ENCODE measurements around the gene DEXI. TPM values are rescaled to one million over a fixed set of nuclear protein-coding genes. Genes with fewer than 3 reads are reported as not detected.

Gene DEXI
- total and polyA plus RNA-seq, 2 of the 4 experiments (the other 2 are of a cell fraction): 43.7 to 63.6 TPM

GRCh38 chr16:10916534-10916933 lies 25.7 kb downstream of the DEXI start:
- H3K79me1 ChIP-seq (ENCODE audit: low read depth in 1 of 2, low read length in 2 of 2): no peaks in the 10 kb centered on the region
- no peak for DNase-seq
- no peak overlapping the region for H3K9ac ChIP-seq (ENCODE audit: low read depth, low read length)
- H2AK5ac ChIP-seq (ENCODE audit: low read depth, low read length): no peak overlapping the region
- no peak overlapping the region for H2AK9ac ChIP-seq (replicated peaks; ENCODE audit: low read depth, low read length, poor library complexity)
- no peaks in the 10 kb centered on the region for H4K20me1 ChIP-seq (ENCODE audit: insufficient read depth, low read length)
- H3K4me1 ChIP-seq (ENCODE audit: control insufficient read depth, insufficient read depth, low read length): no peaks in the 10 kb centered on the region
- H2BK15ac ChIP-seq (ENCODE audit: low read depth, low read length): no peak overlapping the region
- no peak overlapping the region for H2BK5ac ChIP-seq (ENCODE audit: low read depth, low read length, poor library complexity, severe bottlenecking)
- no peak overlapping the region for H3K23ac ChIP-seq (ENCODE audit: low read depth, low read length)
- H3K4ac ChIP-seq (ENCODE audit: low read depth, low read length): no peak overlapping the region
- no peak overlapping the region for H4K5ac ChIP-seq (ENCODE audit: low read depth, low read length)
- BruUV-seq (replicated peaks): no TSS peak
- no peak overlapping the region for H3K4me2 ChIP-seq (ENCODE audit: low read depth, low read length)
- no peak for ATAC-seq (ENCODE audit: low read depth)
- no peak overlapping the region for H4K8ac ChIP-seq (ENCODE audit: low read depth in 2 of 2, low read length in 2 of 2)
- no peak overlapping the region for H3K18ac ChIP-seq (ENCODE audit: low read depth, low read length)
- no peaks in the 10 kb centered on the region for H3K9me1 ChIP-seq (ENCODE audit: insufficient read depth, low read length)
- WGBS, 2 experiments (ENCODE audit: extremely low coverage in 2 of 2, insufficient read length in 1 of 2): 100% methylated on average over 1 of the region's 3 CpGs; no CpG with 5 or more reads in 1 of the 2 experiments
- H2BK120ac ChIP-seq (ENCODE audit: low read depth, low read length): no peak overlapping the region
- no peaks in the 10 kb centered on the region for H3K36me3 ChIP-seq (ENCODE audit: control insufficient read depth, insufficient read depth, low read length)
- dilution Hi-C loops (cut with HindIII; ENCODE audit: low sequenced_read_pairs, unreplicated experiment): no loop called here
- no peak overlapping the region for H2BK20ac ChIP-seq (ENCODE audit: low read depth, low read length)
- no peak overlapping the region for H2AFZ ChIP-seq (replicated peaks; ENCODE audit: low read length, poor library complexity)
- CTCF ChIA-PET: no interaction called here
- H3K27me3 ChIP-seq (ENCODE audit: control insufficient read depth, insufficient read depth, low read length): peaks cover 9% of the 10 kb centered on the region; the same call in 1 of the 2 replicates
- H3K27ac ChIP-seq (ENCODE audit: insufficient read depth, low read length): no peak overlapping the region
- POLR2A ChIA-PET (ENCODE audit: unreplicated experiment): no interaction called here
- H3K9me3 ChIP-seq (ENCODE audit: control insufficient read depth, insufficient read depth, low read length): no peaks in the 10 kb centered on the region
- no peak overlapping the region for H3K4me3 ChIP-seq (ENCODE audit: insufficient read depth, low read depth, low read length)
- in situ Hi-C loops (cut with MboI; ENCODE audit: low sequenced_read_pairs): loop anchor here (10.0 to 25.0 kb wide), 2 partner anchors 392 to 654 kb away; no protein-coding TSS in a partner anchor
- intact Hi-C loops (cut with micrococcal nuclease): loop anchor here (5.0 kb wide), 1 partner anchor 159 kb away; no protein-coding TSS in a partner anchor
- H3K14ac ChIP-seq (replicated peaks; ENCODE audit: low read depth, low read length): no peak overlapping the region
- H4K91ac ChIP-seq (ENCODE audit: insufficient read depth, low read depth, low read length): no peak overlapping the region
- H3K56ac ChIP-seq (ENCODE audit: extremely low read depth, insufficient read depth, low read length): no peak overlapping the region
- TF ChIP-seq POLR2A (IDR thresholded peaks at IDR 0.05; ENCODE audit: low read depth, low read length): no peak
